Suppressor macrophage treated with lipopolysaccharide for 4 hours (primary cell): ENCODE measurements around the gene AP1S3.
"Not testable (repeated sequence)": the region's sequence is repeated elsewhere in the genome, so short reads cannot be mapped to it uniquely, and the experiment has no call there.

Experiments used
- DNase-seq: peaks from one replicate; pipeline ENCODE4 v3.0.0-alpha.2; 2020

The AP1S3 gene

DNA sequence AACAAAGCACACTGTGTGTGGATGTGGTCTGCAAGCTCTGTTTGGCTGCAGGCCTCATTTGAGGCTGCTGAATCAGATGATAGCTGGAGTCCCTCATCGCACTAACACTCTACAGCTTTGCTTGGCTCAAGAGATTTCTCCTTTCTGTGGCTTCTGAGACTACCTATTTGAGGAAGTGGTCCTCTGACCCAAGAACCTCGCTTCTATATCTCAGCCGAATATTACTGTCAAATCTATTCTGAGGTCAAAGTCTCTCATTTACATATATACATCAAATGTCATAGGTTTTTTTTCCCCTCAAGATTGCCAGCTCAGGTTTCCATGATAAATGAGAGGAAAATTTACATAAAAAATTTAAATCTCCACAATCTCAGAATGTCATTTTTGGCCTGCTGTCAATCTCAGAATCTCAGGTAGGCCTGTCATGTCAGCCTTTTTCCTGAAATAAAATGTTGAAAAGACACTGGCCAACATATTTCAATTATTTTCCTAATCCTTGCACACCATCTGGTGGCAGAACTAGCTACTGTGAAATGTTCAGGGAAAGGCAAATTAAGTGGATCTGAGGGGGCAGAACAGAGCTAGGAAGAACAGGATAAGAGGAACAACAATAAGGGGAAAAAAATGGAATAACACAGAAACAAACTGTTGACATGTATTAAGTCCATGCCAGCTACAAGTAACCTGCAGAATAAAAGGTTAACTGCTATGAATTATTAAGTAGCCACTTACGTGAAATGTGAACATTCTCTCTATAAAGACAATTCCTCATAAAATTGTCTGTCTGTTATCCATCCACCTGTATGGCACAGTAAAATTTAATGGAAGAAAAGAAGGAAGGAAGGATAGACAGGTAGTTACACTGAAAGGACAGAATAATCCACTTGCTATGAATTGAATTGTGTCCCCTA is 39.3 kb downstream of the AP1S3 start:
- DNase-seq: peak; percentile 24

DNA sequence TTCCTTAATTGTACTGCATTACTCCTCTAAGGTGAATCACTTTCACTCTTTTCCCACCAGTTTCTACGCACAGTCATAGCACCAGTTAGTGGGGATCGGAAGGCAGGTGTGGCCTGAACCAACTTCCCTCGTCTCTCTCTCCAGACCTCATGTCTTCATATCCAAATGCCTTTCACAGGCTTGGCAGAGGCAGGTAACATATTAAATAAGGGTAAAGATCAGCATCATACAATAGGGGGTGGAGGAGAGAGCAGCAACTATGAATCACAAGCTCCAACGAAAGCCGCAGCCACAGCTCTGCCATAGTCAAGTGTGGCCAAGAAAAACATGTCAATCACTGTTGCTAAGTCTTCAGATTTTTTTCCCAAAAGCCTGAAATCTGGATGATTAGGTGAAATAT is 40.3 kb downstream of the AP1S3 start:
- DNase-seq: no peak

DNA sequence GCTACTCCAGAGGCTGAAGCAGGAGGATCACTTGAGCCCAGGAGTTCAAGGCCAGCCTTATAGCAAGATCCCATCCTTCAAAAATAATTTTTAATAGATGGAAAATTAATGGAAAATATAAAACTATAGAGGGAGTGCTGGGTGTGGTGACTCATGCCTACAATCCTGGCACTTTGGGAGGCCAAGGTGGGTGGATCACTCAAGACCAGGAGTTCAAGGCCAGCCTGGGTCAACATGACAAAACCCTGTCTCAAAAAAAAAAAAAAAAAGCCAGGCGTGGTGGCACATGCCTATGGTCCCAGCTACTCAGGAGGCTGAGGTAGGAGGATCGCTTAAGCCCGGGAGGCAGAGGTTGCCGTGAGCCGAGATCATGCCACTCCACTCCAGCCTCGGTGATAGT is 48.0 kb downstream of the AP1S3 start:
- DNase-seq: no peak

DNA sequence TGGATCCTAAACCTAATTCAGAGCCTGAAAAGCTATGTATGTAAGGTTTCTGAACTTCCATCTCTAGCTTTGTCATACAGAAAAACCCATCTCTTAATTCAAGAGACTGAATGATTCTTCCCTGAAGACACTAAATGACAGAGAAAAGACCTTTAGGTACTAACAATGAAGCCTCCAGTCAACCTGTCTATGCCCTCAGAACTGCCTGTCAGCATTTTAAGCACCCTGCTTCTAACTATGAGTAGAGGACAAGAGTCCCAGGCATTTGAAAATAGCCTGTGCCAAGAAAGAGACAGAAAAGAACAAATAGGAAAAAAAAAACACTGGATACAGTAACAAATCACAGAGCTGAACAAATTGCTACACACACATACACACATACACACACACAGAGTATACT is 48.6 kb downstream of the AP1S3 start:
- no peak for DNase-seq

DNA sequence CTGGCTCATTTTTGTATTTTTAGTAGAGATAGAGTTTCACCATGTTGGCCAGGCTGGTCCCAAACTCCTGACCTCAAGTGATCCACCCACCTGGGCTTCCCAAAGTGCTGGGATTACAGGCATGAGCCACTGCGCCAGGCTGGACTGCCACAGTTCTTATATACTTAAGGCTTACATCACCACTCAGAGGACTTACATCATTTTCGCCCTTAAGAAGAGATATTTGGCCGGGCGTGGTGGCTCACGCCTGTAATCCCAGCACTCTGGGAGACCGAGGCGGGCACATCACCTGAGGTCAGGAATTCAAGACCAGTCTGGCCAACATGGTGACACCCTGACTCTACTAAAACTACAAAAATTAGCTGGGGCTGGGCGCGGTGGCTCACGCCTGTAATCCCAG is 49.3 kb downstream of the AP1S3 start:
- not testable (repeated sequence) for DNase-seq

DNA sequence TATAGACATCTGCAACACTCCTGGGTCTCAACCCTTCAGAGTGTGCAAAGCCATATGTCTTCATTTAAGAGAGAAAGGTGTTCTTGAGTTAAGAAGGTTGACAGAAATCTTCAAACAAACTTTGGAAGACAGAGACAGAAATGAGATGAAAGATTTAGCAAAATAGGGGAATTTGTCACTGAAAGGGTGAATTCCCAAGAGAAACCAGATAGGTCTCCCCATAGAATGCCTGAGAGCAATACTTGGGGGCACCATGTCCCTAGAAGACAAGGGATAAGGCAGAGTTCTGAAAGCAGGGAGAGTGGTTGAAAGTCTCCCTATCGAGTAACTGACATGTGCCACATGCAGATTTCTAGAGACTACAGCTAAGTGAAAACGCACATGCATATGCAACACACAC is 50.0 kb downstream of the AP1S3 start:
- no peak for DNase-seq

DNA sequence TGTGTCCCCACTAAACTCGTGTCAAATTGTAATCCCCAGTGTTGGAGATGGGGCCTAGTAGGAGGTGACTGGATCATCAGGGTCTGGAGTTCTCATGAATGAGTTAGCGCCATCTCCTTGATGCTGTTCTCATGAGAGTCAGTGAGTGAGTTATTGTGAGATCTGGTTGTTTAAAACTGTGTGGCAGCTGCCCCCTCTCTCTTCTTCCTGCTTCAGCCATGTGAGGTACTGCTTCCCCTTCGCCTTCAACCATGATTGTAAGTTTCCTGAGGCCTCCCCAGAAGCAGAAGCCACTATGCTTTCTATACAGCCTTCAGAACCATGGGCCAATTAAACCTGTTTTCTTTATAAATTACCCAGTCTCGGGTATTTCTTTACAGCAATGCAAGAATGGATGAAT is 50.4 kb downstream of the AP1S3 start:
- no peak for DNase-seq

DNA sequence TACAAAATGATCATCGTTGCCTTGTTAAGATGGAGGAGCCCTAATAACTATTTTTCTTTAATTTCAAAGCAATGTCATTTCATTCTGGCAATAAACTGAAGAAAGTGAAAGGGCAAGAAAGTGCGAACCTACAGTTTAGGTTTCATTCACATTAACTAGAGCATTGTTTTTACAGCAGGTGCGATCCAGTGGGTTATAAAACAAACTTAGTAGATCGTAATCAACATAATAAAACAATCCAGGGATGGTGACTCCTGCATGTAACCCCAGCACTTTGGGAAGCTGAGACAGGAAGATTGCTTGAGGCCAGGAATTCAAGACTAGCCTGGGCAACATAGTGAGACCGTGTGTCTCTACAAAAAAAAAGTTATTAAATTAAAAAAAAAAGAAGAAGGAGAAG is 51.1 kb downstream of the AP1S3 start:
- no peak for DNase-seq

DNA sequence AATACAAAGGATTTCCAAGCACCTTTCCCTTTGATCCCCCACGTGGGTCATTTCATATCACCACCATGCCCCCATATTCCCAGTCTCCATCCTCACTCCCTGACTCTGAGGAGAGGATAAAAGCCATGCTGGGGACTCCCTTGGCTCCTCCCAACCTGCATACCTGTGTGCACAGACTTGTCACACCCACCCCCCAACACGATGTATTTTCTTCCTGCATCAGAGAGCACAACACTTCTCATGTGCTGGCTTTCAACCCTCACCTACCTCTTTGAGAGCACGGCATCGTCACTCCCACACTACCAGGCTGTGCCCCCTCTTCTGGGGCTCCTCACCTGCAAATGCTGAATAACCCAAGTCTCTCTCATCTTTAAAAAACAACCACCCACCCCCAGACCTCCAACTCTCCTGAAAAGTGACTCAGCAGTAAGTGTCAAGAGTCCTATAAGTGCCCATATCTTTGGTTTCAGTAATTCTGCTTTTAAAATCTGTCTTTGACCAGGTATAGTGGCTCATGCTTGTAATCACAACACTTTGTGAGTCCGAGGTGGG is 53.1 kb downstream of the AP1S3 start:
- DNase-seq: no peak

DNA sequence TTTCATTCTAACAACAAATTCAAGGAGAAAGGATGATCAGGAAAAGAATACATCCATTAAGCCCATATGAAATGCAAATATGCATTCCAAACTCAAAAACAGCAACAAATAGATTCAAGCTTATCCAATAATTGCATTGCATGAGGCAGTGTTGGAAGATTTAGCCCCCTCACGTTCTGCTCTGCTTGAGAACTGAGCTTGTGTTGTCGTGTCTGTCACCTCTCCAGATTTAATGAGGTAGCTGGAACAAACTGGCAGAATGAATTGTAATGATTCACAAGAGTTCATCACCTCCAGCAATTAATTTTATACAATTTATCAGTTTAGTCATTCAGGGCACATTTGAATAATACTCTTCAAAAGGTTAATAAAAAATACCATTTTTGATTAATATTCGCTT is 54.8 kb downstream of the AP1S3 start:
- no peak for DNase-seq

DNA sequence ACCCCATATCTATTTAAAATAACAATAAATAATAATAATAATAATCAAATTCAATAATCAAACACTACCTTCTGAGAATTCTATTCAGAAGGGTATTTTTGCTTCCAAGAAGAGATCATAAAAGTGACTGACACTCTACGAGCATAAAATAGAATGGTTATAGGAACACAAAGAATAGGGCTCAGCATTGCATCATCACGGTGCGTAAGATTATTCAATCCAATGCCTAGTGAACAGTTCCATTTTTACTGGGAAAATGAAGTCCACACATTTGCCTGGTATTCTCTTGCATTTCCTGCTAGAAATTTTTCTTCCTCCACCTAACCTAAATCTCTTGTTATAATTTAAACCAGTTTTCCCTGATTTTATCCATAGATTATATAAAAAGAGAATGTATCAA is 55.8 kb downstream of the AP1S3 start:
- no peak for DNase-seq

DNA sequence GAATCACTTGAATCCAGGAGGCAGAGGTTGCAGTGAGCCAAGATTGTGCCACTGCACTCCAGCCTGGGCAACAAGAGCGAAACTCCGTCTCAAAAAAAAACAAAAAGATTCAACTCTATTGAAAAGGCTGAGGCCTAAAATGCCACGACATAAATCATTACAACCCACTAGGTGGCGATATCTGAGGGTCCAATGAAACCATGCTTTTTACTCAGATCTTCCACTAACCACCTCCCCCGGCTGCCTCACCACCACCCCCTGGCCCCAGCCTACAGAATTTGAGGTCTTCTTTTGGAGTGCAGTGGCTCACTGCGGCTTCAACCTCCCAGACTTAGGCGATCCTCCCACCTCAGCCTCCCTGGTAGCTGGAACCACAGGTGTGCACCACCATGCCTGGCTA is 57.5 kb downstream of the AP1S3 start:
- peak; percentile 62 for DNase-seq

DNA sequence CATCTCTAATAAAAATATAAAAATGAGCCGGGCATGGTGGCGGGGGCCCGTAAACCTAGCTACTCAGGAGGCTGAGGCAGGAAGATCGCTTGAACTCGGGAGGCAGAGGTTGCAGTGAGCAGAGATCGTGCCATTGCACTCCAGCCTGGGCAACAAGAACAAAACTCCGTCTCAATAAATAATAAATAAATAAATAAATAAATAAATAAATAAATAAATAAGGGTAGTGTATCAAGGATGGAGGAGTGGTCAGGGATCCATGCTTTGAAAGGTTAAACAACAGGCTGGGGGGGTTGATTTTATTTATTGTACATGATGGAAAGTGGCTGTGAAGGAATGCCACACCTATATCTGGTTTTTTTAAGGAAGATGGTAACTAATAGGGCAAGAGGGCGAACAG is 63.2 kb downstream of the AP1S3 start:
- DNase-seq: no peak

DNA sequence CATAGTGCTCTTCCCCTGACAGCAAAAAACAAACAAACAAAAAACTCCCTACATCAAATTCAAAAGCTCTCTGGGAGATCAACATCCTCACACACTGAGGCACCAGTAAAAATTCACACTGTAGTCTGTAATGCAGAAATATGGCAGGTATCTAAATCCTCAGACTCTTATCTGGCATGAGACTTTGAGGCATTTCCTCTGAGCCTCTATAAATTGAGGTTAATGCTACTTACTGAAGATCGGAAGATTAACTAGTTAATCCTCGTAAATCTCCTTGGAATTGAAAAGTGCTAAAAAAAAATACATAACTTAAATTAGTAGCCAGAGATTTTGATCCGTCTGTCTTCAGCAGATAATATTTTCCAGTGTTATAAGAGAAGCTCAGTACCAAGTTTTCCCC is 65.0 kb downstream of the AP1S3 start:
- DNase-seq: no peak

DNA sequence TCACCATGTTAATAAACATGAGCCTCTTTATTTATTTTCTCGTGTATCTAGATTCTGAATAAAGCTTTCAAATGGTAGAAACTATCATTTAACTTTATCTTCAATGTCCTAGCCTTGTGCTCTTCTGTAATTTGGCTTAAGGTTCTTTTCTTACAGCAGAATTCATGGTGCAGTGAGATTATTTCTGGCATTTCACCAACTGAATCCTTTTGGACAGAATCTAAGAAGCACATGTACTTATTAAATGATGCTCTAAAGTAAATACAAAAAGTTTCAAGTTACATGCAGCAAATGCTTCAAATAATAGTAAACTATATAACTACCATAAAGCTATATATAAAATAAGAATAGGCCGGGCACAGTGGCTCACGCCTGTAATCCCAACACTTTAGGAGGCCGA is 65.9 kb downstream of the AP1S3 start:
- DNase-seq: no peak

DNA sequence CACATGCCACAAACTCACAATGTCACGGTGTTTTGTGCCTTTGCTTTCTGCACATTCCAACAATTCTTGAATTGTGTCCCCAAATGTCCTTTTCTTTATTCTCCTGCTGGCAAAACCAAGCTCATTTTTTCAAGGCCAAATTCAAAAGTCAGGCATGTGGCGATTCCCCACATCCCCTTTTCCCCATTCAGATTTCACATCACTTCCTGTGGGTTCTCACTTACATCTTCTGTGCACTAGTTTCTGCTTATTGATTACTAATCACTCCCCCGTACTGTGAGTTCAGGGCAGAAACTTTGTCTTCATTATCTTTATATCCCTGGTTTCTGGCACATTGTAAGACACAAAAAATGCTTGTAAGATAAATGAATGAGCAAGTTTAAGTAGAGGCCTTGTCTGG is 69.2 kb downstream of the AP1S3 start:
- DNase-seq: no peak

DNA sequence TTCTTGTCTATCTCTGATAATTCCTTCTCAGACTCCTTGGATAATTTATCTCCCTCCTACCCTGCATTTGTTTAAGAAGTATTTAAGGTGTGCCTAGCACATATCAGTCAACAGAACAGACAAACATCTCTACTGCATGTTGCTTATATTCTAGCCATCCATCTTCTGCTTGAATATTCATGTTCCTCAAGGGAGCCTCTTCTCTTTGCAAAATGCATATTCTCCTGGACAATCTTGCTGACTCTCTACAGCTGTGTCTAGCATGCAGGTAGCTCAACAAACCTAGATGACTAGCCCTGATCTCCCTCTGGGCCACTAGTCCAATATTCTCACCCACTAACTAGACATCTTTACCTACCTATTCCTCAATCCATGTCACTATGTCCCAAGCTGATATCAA is 70.0 kb downstream of the AP1S3 start:
- DNase-seq: no peak

DNA sequence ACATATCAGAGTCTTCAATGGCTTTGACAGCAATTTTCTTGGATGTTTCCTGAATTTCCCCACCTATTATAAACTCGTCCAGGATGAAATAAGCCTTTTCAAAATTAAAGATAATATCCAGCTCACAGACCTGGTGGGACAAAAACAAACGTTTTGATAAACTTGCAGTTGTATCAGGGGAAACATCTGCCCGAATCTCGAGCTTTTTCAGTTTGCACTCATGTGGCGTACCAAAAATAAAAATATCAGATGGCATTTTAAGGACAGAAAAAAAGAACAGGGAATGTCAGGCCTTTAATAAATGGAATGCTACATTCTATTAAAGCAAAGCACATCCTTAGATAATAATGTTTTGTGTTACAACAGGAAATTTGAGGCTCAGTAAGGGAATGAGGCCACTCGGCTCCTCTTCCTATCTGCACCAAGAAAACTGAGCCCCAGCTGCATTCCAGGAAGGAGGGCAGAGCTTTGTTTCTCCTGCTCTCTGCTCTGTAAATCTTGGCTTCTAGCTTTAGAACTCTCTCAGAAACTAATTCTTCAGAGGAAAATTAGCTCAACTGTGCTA is 72.1 kb downstream of the AP1S3 start:
- DNase-seq: no peak

DNA sequence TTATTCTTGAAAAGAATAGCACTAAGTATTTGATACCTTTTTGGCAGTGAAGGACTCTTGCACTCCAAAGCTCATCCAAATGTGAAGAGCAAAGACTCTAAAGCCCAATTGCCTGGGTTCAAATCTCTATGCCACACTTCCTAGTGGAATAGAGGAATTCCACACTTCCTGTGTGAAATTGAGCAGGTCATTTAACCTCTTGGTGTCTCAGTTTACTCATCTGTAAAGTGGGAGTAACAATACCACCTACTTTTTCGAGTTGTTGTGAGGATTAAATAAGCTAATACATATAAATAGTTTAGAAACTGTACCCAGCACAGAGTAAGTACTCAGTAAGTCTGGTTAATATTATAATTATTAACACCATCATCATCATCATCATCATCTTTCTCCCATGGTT is 72.6 kb downstream of the AP1S3 start:
- no peak for DNase-seq

DNA sequence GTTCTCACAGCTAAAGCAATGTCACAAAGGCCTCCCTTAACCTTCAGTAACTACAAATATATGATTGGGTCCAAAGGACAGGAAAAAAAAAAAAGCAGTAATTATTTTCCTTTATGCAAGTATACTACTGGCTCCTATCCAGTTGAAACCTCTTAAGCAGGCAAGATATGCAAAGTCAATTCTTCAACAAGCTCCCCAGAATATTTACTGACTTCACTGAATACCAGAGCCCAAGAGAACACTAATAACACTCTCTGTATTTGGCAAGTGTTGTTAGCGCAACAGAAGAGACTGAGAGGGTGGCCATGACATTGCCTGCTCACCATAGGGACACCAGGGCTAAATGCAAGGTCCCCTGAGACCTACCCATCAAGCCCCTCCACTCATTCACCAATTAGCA is 74.5 kb downstream of the AP1S3 start:
- DNase-seq: no peak

DNA sequence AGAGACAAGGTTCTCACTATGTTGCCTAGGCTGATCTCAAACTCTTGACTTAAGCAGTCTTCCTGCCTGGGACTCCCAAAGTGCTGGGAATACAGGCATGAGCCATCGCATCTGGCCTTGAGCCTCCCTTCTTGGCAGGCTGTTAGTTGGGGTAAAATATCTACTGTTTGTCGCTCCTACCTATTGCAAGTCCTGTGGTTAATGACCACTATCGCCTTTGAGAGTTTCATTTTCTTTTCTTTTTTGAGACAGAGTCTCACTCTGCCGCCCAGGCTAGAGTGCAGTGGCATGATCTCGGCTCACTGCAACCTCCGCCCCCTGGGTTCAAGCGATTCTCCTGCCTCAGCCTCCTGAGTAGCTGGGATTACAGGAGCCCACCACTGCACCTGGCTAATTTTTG is 75.6 kb downstream of the AP1S3 start:
- not testable (repeated sequence) for DNase-seq

DNA sequence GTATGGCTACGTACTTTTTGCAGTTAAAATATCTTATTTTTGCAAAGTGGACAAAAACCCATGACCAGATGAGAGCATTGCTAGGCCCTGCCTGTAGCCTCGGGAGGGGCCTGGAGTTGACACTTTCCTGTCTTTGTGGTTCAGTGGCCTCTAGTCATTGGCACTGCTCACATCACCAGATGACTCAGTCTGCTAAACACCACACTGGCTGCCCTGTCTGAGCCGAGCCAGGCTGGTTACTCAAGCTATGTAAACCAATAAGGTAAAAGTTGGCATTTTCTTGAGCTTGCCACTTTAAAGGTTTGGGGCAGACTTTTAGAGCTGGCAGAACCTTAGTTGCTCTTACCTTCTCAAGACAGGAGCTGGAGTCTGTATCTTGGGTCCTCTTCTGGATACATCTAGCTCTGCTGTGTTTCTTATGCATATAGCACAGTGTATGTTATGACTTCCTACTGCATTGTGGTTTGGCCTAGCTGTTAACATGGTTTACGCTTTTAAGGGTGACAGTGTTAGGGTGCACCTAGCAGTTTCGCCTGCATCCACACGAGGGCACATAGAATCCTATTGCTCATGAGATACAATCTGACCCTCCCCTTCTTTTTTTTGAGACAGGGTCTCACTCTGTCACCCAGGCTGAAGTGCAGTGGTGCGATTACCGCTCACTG is 76.4 kb downstream of the AP1S3 start:
- DNase-seq: peak; percentile 20

DNA sequence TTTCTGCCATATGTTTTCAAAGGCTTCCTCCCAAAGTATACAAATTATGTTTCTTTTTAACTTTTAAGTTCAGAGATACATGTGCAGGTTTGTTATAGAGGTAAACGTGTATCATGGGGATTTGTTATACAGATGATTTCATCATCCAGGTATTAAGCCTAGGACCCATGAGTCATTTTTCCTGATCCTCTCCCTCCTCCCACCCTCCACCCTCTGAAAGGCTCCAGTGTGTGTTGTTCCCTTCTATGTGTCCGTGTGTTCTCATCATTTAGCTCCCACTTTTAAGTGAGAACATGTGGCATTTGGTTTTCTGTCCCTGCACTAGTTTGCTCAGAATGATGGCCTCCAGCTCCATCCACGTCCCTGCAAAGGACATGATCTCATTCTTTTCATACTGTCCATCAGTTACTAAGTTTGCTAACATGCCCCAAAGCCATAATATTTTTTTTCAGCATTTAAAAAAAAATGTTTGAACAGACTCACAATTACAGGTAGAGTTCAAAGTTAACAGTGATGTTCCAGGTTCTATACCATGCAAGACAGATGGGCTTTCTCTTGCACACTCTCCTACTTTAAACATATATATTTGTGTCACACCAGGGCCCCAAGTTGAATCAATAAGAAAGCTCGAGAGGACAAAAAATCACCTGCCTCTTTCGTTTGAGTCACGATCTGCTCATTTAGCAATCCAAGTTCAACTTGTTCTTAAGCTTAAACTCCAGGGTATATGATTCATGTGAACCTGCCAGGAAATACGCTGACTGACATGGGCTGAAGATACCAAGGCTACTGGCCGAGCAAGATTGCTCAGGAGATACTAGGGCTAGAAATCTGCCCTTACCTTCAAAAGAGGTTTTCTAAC is 77.6 kb downstream of the AP1S3 start:
- DNase-seq: no peak
